Activated T-cell treated with anti-CD3 and anti-CD28 coated beads for 1 hour (primary cell): Measurements from ENCODE around the gene RNF222.

Experiments
- DNase-seq: peaks from one replicate; pipeline ENCODE4 v3.0.0-alpha.2; 2020; ENCODE audit warnings: low read depth

RNF222 gene

GRCh38 chr17:8397636-8398035 is at the start of gene RNF222:
Gene RNF222 (minus strand): TSS chr17:8397827. CDS start chr17:8393461, 4,366 bp downstream.
- DNase-seq = no peak

GRCh38 chr17:8445536-8445935 is 47.9 kb upstream of the RNF222 start:
- no peak for DNase-seq

- DNase-seq = no peak
Observed at GRCh38 chr17:8444494-8444893, 46.9 kb upstream of the RNF222 start.

- DNase-seq = no peak
Observed at GRCh38 chr17:8443756-8444155, 46.1 kb upstream of the RNF222 start.

GRCh38 chr17:8442310-8442709 is 44.7 kb upstream of the RNF222 start:
- no peak for DNase-seq

- DNase-seq = no peak
Observed at GRCh38 chr17:8441690-8442089, 44.1 kb upstream of the RNF222 start.

GRCh38 chr17:8439681-8440080 is 42.1 kb upstream of the RNF222 start:
- no peak for DNase-seq

- DNase-seq = no peak
Observed at GRCh38 chr17:8438441-8438840, 40.8 kb upstream of the RNF222 start.

GRCh38 chr17:8436844-8437171 is 39.2 kb upstream of the RNF222 start:
- DNase-seq = no peak

GRCh38 chr17:8436169-8436843 is 38.7 kb upstream of the RNF222 start:
- DNase-seq = peak; percentile 47

GRCh38 chr17:8435245-8436168 is 37.9 kb upstream of the RNF222 start, which contains the start of gene NDEL1:
Gene NDEL1 (plus strand): TSS chr17:8435884. CDS start chr17:8444272, 8,388 bp downstream.
- DNase-seq = peak; percentile 99

- no peak for DNase-seq
Observed at GRCh38 chr17:8430966-8431365, 33.3 kb upstream of the RNF222 start.

- DNase-seq = no peak
Observed at GRCh38 chr17:8426802-8427201, 29.2 kb upstream of the RNF222 start.

- DNase-seq = no peak
Observed at GRCh38 chr17:8426094-8426720, 28.6 kb upstream of the RNF222 start.

GRCh38 chr17:8421571-8421970 is 23.9 kb upstream of the RNF222 start:
- DNase-seq = no peak

GRCh38 chr17:8420041-8420934 is 22.7 kb upstream of the RNF222 start:
- no peak for DNase-seq

- DNase-seq = no peak
Observed at GRCh38 chr17:8419305-8419704, 21.7 kb upstream of the RNF222 start.

GRCh38 chr17:8418471-8418870 is 20.8 kb upstream of the RNF222 start:
- DNase-seq = no peak

GRCh38 chr17:8417806-8418205 is 20.2 kb upstream of the RNF222 start:
- DNase-seq = no peak

- no peak for DNase-seq
Observed at GRCh38 chr17:8413938-8414337, 16.3 kb upstream of the RNF222 start.

- no peak for DNase-seq
Observed at GRCh38 chr17:8413328-8413727, 15.7 kb upstream of the RNF222 start.

GRCh38 chr17:8412089-8412488 is 14.5 kb upstream of the RNF222 start:
- DNase-seq = no peak
